Mononuclear cell (primary cell): ENCODE measurements around the gene OR6A2. TPM values are rescaled to one million over a fixed set of nuclear protein-coding genes. Genes with fewer than 3 reads are reported as not detected.

Experiments used
- H3K27me3 ChIP-seq: 2 replicates; pipeline ENCODE4 v1.6.0; 2011; ENCODE audit warnings: low read length, control low read depth; ENCODE audit not compliant: insufficient read depth
- H3K4me1 ChIP-seq: 2 replicates; pipeline ENCODE4 v1.5.1; 2011; ENCODE audit warnings: mild to moderate bottlenecking, low read length, control low read depth; ENCODE audit not compliant: insufficient read depth
- H3K4me3 ChIP-seq: 2 replicates; pipeline ENCODE4 v1.5.1; 2011; ENCODE audit warnings: mild to moderate bottlenecking, low read length, moderate library complexity
- H3K9me3 ChIP-seq: 2 replicates; pipeline ENCODE4 v1.5.1; 2011; ENCODE audit warnings: low read depth, mild to moderate bottlenecking, control low read depth, low read length
- total RNA-seq: library from RNA; depleted of rRNA; stranded (reverse); fragments of >200 nt; gene quantifications from one replicate; pipeline ENCODE4 v1.2.3, GENCODE V29; 2012

Gene OR6A2
- total RNA-seq, 1 donor, result not detected

DNA sequence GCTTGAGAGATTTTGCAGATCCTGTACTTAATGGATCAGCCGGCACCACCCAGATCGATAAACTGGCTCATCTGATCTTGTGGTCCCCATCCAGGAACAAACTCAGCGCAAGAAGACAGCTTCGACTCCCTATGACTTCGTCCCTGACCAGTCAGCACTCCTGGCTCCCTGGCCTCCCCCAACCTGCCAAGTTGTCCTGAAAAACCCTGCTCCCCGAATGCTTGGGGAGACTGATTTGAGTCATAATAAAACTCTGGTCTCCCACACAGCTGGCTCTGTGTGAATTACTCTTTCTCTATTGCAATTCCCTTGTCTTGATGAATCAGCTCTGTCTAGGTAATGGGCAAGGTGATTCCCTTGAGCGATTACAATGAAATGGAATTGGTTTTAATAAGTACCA lies 57.2 kb downstream of the OR6A2 start:
- Histone ChIP-seq H3K4me3 (no peak overlapping the region), H3K27me3 (no peaks in the 10 kb centered on the region), H3K9me3 (no peaks in the 10 kb centered on the region), H3K4me1 (peaks cover 62% of the 10 kb centered on the region)

Other genes starting within 250 kb of the OR6A2 start
- gene RRP8, start 196.1 kb downstream of the OR6A2 start, total RNA-seq, result 19.0 TPM
- 45.5 TPM for gene ILK, start 195.9 kb downstream of the OR6A2 start, total RNA-seq
- 33.2 TPM for gene TAF10, start 187.5 kb downstream of the OR6A2 start, total RNA-seq
- 86.2 TPM for gene TPP1, start 180.3 kb downstream of the OR6A2 start, total RNA-seq
- gene DCHS1, start 143.9 kb downstream of the OR6A2 start, total RNA-seq, result 3.8 TPM
- 9.0 TPM for gene MRPL17, start 116.3 kb downstream of the OR6A2 start, total RNA-seq
- gene OR2AG2, start 27.7 kb downstream of the OR6A2 start, total RNA-seq, result 0.10 TPM
- gene OR2AG1, start 16.7 kb downstream of the OR6A2 start, total RNA-seq, result not detected
- not detected for gene OR10A5, start 46.0 kb upstream of the OR6A2 start, total RNA-seq
- gene OR10A2, start 63.4 kb upstream of the OR6A2 start, total RNA-seq, result not detected
- not detected for gene OR10A4, start 76.9 kb upstream of the OR6A2 start, total RNA-seq
- gene OR2D2, start 92.8 kb upstream of the OR6A2 start, total RNA-seq, result 0.10 TPM
- gene OR2D3, start 121.3 kb upstream of the OR6A2 start, total RNA-seq, result not detected
- 0.52 TPM for gene ZNF215, start 126.7 kb upstream of the OR6A2 start, total RNA-seq
- not detected for gene ZNF214, start 220.7 kb upstream of the OR6A2 start, total RNA-seq
- gene NLRP14, start 220.8 kb upstream of the OR6A2 start, total RNA-seq, result under 0.01 TPM